HEK293 (cell line): Measurements from ENCODE around the gene PTRHD1.

Experiments
- SETDB1 ChIP-seq: IDR thresholded peaks from one replicate; pipeline ENCODE4 v1.6.1; 2017; ENCODE audit warnings: mild to moderate bottlenecking, low read length, moderate library complexity, mixed read lengths; ENCODE audit not compliant: insufficient read length
- ZFP37 ChIP-seq: fragments of 450-650 bp; formaldehyde crosslinking; IDR thresholded peaks from 2 replicates; pipeline ENCODE4 v1.5.1; 2016; ENCODE audit warnings: missing biosample characterization, missing genetic modification characterization
- ZFP41 ChIP-seq: fragments of 450-650 bp; formaldehyde crosslinking; IDR thresholded peaks from 2 replicates; pipeline ENCODE4 v1.5.1; 2016; ENCODE audit warnings: missing biosample characterization, missing genetic modification characterization, borderline replicate concordance
- ZNF121 ChIP-seq: fragments of 450-650 bp; formaldehyde crosslinking; IDR thresholded peaks from 2 replicates; pipeline ENCODE4 v1.5.1; 2016; ENCODE audit warnings: missing biosample characterization, missing genetic modification characterization
- ZNF211 ChIP-seq: fragments of 450-650 bp; formaldehyde crosslinking; IDR thresholded peaks from 2 replicates; pipeline ENCODE4 v1.5.1; 2016; ENCODE audit warnings: low read depth, missing biosample characterization, missing genetic modification characterization
- ZNF274 ChIP-seq, 2 experiments: fragments of 200-500 bp in 1 of 2; fragments of 450-650 bp in 1 of 2; sonication (Bioruptor generic) in 1 of 2; formaldehyde crosslinking in 1 of 2; IDR thresholded peaks; 2 replicates each; pipeline versions ENCODE4 v1.5.1 to v1.6.1; 2014 to 2016; ENCODE audit warnings: borderline replicate concordance in 1 of 2, inconsistent platforms in 1 of 2, low read length in 1 of 2, missing biosample characterization in 1 of 2, missing genetic modification characterization in 1 of 2
- ZNF362 ChIP-seq: fragments of 450-650 bp; formaldehyde crosslinking; IDR thresholded peaks from 2 replicates; pipeline ENCODE4 v1.5.1; 2016; ENCODE audit warnings: missing biosample characterization, missing genetic modification characterization
- ZSCAN30 ChIP-seq: fragments of 450-650 bp; IDR thresholded peaks from 2 replicates; pipeline ENCODE4 v1.5.1; 2018; ENCODE audit warnings: missing biosample characterization, mild to moderate bottlenecking, missing genetic modification characterization, moderate library complexity

- TF ChIP-seq ZNF274 (IDR thresholded peaks at IDR 0.05; ENCODE audit: low read length) (no peak), ZNF274 (tag by site-specific recombination; IDR thresholded peaks at IDR 0.05; ENCODE audit: borderline replicate concordance) (no peak), ZFP37 (tag by site-specific recombination) (no peak), ZNF211 (tag by site-specific recombination) (no peak), SETDB1 (no peak), ZFP41 (tag by site-specific recombination) (no peak), ZSCAN30 (tag by site-specific recombination) (no peak), ZNF121 (no peak), ZNF362 (tag by site-specific recombination) (no peak)
Measured at GRCh38 chr2:24842081-24843050, 49.2 kb upstream of the PTRHD1 start.
